22Rv1 (cell line): ENCODE data around the gene PDCD7.

Source experiments
- H3K27ac ChIP-seq: fragments of 450-650 bp; 2 replicates; pipeline ENCODE4 v1.5.1; 2017
- CTCF ChIP-seq: fragments of 450-650 bp; IDR thresholded peaks from 2 replicates; pipeline ENCODE4 v1.5.1; 2017; ENCODE audit warnings: mild to moderate bottlenecking
- ZFX ChIP-seq: fragments of 450-650 bp; IDR thresholded peaks from 2 replicates; pipeline ENCODE4 v1.6.1; 2017; ENCODE audit warnings: antibody characterized with exemption, borderline replicate concordance

Gene PDCD7

DNA sequence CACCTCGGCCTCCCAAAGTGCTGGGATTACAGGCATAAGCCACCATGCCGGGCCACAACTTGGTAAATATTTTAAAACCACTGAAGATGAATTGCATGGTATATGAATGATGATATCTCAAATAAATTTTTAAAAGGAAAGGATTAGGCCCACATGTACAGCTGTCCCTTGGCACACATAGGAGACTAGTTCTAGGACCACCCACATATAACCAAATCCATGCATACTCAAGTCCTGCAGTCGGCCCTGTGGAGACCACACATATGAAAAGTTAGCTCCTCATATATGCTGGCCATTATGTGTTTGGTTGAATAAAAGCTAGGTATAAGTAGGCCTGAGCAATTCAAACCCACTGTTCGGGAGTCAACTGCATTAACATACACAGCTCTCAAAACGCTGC lies 40.9 kb upstream of the PDCD7 start:
- TF ChIP-seq ZFX, result no peak
- TF ChIP-seq CTCF, result no peak
- no peak overlapping the region for H3K27ac ChIP-seq

GRCh38 chr15:65172531-65172930 lies 38.9 kb upstream of the PDCD7 start:
- TF ChIP-seq ZFX (no peak), CTCF (no peak)

DNA sequence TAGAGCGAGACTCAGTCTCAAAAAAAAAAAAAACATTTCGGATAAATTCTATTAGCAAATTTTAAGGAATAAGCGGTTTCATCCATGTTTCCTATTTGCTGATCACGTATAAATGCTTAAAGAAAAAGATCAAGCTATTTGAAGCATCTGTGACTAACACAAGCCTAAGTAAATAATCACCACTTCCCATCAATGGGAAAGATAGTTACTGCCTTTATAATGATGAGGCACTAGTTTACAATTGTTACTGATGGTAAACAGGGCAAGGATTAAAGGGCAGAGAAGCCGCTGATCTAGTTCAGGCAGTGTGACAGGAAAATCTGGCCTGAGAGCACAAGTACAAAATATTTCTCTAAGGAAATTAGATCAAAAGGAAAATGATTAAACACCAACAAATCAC lies 37.8 kb upstream of the PDCD7 start:
- TF ChIP-seq CTCF, result no peak
- no peak for TF ChIP-seq ZFX
- H3K27ac ChIP-seq, result peak overlapping the region; percentile 5; the same call in 1 of the 2 replicates

More at GRCh38 chr15:65172531-65172930, 38.9 kb upstream of the PDCD7 start:
- no peak overlapping the region for H3K27ac ChIP-seq

DNA sequence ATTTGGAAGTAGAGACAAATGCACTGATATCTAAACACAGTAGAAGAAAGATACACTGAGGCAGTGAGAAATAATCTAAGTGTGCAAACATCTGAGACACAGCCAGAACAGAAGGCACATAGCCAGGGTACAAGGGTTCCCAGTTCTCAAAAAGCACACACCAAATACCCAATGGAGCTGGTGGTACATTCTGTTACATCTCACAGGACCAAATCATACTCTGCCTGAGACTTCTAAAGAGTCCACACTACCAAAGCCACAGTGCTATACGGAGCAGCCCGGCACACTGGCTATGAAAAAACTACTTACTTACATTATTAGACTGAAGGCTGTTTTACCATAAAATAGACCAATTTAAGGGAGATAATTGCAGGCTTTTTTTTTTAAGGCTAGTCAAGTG lies 32.3 kb upstream of the PDCD7 start:
- TF ChIP-seq CTCF (no peak), ZFX (no peak)
- H3K27ac ChIP-seq, result no peak overlapping the region

DNA sequence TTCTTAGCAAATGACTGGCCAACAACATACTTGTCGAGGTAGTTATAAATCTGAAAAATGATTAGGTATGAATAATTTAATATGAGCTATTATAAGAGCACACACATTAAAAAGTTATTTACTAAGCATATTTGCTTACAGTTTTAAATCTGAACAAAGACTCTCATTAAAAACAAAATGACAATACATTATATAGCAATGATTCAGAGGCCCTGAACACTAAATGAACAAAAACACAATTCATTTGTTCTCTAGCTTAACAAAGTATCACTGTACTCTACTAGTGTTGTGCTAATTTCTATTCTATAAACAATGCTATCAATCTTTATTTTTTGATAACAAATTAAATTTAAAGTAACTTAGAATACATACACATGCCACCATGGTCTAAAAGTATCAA lies 30.5 kb upstream of the PDCD7 start:
- H3K27ac ChIP-seq, result no peak overlapping the region
- no peak for TF ChIP-seq CTCF
- TF ChIP-seq ZFX, result no peak

GRCh38 chr15:65163041-65163440 lies 29.4 kb upstream of the PDCD7 start:
- no peak for TF ChIP-seq ZFX

DNA sequence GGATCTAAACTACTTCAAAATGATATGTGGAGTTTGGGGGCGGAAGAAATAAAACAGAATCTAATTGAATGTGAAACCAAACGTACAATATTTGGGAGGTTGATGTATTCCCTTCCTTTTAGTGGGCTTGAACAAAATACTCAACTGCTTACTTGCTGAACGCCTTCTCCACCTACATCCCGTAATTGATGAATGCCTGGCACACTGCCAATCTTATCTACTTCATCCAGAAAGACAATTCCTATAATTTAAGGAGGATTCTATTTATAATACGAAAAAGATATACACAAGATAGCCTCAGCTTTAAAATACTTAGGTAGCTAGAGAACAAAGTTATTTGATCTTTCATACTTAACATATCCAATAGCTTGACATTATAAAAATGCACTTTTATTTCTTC lies 23.1 kb upstream of the PDCD7 start:
- no peak overlapping the region for H3K27ac ChIP-seq
- TF ChIP-seq CTCF (no peak), ZFX (no peak)

More at GRCh38 chr15:65163041-65163440, 29.4 kb upstream of the PDCD7 start:
- no peak overlapping the region for H3K27ac ChIP-seq

DNA sequence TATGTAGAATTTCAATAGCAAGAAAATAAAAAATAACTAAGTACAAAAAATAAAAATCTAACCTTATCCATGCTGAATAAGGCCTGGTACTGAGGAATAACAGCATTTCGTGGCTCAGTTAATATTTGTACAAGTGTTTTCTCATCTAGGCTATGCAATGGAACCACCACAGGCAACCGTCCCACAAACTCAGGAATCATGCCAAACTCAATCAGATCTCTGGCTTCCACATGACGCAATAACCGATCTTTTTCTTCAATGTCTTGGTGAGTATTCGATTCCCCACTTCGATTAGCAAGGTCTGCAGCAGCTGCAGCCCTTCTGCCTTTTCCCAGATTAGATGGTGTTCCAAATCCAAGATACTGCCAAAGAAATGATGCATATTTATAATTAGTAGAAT lies 21.1 kb upstream of the PDCD7 start:
- no peak overlapping the region for H3K27ac ChIP-seq
- TF ChIP-seq ZFX (no peak), CTCF (no peak)
